Activated T-cell treated with anti-CD3 and anti-CD28 coated beads, Interleukin-2, amount 50 U/mL, for 48 hours (primary cell): ENCODE measurements around the gene FOXK2.

Experiments used
- DNase-seq, 2 experiments: peaks; one replicate each; pipeline ENCODE4 v3.0.0-alpha.2; 2020

Gene FOXK2

DNA sequence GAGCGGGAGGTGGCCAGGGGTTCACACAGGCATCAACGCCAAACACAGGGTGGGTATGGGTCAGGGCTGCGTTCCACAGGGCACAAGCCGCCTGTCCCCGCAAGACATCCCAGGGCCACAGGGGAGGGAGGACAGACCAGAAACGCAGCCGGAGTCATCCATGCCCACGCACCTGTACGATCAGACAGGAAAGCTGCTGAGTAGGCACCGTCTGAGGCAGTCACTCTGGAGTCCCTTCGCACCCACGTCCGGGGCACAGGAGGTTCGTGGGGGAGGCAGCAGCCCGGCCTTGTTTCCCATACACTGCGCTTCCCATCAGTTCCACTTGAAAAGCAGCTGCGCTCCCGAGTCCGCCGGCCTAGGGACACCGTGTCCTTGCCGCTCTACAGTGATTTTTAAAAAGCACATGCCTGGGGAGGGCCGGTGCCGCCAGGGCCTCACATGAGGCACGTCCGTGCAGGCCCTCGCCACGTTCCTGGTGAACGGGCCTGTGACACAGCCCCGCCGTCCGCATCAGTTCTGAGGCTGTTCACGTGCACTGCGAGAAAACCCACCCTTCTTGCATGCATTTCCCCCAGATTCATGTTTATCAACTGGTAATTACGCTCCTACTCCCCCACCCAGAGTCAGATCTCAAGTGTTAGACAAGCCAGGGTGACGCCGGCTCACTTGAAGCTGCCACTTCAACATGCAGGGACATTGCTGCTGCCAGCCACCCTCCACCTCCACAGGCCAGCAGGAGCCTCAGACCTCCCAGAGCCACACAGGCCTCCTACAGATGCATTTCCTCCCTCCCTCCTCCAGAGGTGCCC lies 94.0 kb downstream of the FOXK2 start:
- no peak for DNase-seq

DNA sequence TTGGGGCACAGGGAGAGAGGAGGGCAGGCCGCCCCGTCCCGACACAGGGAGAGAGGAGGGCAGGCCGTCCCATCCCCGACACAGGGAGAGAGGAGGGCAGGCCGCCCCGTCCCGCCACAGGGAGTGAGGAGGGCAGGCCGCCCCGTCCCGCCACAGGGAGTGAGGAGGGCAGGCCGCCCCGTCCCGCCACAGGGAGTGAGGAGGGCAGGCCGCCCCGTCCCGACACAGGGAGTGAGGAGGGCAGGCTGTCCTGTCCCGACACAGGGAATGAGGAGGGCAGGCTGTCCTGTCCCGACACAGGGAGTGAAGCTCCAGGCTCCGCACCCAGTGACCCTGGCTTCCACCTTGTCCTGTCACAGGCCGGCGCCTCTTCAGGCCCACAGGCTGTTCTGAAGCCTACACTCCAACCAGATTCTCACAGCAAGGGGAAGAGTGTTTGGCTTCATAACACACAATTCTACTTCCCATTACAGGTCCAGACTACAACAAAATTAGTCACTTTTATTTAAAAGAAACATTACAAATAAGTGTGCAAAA lies 94.6 kb downstream of the FOXK2 start:
- no peak for DNase-seq

DNA sequence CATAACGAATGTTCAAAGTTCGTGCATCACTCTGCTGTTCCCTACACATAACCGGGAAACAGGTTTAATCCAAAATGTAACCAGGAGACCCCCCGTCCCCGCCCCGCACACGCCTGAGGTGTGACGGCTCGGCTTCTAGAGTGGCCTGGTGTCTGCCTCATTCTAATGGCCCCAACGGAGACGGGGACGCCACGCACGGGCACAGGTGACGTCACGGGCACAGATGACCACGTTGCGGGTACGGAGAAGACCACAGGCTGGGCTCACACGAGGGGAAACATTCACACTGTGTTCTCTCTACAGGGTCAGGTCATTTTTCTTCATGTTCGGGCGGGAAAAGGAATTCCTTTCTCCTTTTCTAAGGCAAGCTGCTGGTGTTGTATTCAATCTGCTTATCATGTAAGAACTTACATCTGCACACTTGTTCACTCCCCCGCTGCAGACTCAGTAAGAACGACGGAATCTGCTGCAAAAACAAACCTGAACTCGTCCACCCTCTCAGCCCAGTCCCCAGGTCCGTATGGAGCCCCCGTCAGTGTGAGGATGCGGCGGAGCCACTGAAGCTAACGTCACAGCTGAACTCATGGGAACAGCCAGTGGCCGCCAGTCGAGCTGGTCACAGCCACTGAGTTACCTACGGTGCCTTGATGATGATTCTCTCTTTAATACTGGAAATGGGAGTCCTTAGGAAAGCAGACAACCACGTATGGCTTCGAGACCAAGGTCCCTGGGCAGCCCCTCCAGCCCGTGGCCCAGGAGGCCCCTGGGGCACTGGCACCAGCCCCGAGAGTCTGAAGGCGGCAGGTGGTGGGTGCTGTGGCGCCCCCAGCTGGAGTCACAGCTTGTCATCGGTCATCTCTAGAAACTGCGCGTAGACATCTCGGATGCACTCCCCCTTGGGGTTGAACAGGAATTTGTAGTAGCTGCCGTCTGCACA lies 95.8 kb downstream of the FOXK2 start:
- no peak for DNase-seq

DNA sequence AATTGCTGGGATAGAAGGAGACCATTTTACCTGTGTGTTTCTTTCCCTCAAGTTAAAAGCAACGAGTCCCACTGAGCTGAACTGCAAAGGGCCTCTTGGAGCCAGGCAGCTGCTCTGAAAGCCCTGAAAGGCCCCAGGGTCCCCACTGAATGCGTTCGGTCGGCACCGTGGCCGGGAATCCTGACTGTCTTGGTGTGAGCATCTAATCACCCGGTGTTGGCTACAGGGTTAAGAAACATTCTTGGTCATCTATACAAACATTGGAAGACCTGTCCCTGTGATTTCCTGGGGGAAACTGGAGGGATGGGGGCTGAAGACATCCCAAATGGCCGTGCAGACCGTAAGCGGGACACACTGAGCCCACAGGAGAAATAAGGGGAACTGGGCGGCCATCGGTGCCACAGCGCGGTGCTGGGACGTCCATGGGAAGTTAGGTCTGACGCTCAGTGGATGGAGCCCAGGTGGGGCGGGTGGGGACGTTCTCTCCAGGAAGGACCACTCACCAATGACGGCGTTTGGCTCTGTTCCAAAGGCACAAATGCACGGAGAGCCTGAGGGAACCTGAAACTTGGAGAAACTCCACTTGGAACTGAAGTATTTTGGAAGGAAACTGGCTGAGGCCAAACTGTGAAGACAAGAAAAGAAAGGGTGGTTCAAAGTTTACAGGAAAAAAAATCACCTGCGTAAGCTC lies 96.6 kb downstream of the FOXK2 start:
- DNase-seq, result no peak

DNA sequence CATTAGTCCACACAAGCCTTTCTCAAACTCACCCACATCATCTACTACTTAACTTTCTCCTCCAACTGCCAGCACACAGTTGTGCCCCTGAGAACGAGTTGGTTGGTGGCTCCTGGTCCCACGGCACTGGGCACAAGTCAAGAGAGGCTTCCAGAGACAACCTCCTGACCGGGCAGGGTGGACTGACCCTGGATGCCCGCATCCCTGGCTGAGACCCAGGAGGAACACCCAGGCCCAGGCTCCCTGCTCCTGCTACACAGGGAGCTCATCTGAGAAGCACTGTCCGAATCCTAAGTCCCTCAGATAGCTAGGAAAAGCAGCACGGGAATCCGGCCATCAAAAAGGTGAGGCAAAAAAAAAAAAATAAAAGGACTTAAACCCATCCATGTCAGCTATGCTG lies 99.7 kb downstream of the FOXK2 start:
- DNase-seq, result no peak

DNA sequence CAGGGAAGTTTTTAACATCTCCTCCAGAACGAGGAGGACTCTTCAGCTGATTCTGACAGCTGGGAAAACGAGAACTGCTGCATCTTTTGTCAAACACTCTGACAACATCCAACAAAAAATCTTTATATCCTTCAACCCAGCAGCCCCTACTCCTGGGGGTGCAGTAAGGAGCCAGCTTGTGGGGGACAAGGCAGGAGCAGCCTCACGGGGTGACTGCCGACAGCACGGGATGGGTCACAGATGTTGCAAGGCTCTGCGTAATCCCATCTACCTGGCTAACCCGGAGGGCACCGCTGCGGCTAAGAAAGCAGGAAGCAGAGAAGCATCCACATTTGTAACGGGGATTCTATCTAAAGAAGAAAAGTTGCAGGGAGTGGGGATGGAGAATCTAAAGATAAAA lies 100.1 kb downstream of the FOXK2 start:
- no peak for DNase-seq

DNA sequence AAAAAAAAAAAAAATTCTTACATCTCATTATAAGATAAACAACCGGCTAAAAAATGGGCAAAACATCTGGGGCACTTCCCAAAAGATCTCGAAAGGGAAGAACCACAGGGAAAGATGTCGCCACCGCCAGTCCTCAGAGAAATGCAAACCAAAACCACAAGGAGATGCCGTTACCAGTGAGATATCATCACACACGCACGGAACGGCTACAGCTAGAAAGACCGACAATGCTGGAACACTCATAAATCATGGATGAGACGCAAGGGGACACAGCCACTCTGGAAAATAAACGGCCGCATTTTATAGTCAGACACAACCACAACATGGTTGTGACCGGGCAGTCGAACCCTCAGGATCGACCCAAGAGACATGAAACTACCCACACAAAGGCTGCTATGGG lies 104.2 kb downstream of the FOXK2 start:
- DNase-seq, result no peak

DNA sequence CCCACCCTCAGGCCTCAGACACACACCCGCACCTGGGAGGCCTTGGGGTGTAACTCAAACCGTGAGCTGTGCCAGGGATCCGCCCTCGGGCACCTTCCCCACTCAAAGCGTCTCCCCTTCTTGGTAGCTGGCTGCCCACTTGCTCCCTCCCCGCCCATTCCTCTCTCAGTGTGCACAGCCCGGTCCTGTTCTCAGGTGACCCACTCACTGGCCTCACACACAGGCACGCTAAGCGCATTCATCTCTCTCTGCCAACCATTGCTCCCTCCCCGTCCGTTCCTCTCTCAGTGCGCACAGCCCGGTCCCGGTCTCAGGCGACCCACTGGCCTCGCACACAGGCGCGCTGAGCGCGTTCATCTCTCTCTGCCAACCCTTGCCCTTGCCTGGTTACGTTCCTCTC lies 107.9 kb downstream of the FOXK2 start:
- DNase-seq, result no peak

DNA sequence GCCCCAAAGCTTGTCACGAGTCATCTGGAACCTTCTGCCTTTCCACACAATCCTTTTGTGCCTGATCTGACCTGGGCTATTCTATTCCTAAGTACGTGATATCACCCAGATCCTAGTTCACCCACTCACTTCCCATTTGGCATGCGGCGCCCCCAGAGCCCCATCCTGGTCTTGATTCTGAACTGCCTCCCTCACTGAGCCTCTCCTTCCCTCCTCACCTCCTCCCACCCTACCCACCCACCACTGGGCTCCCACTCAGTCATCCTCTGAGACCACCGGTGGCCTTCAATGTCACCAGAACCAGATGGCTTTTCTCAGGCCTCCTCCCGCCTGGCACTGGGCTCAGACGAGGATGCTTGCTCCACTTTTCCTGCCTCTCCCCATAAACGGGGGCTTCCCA lies 110.2 kb downstream of the FOXK2 start:
- DNase-seq, result no peak

DNA sequence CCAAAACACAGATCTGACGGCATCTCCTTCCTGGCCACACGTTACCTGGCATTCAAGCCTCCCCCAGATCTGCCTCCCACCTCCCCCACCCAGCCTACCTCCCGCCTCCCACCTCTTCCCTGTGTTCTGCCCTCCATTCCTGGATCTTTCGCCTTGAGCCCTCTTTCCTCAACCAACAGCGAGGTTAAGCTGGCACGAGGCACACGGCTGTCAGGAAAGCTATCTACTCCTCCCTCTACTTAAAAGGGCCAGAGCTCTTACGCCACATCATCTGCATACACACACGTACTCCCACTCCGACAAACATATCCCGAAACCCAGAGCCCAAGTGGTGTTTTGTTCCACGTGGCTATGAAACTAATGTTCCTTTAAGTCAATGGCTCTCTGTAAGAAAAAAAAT lies 110.7 kb downstream of the FOXK2 start:
- no peak for DNase-seq

DNA sequence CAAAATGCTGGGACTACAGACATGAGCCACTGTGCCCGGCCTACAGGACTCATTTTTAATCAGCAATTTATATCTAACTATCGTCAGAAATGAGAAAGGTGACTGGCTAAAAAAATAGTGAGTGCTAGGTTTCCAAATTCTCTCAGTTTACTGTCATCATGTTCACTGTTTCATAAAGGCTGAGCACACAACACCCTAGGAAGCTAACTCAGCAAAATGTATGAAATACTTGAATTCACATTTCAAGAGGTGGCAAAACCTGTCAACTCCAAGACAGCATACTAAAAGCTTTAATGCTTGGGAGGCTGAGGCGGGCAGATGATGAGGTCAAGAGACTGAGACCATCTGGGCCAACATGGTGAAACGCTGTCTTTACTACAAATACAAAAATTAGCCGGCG lies 112.0 kb downstream of the FOXK2 start:
- no peak for DNase-seq

DNA sequence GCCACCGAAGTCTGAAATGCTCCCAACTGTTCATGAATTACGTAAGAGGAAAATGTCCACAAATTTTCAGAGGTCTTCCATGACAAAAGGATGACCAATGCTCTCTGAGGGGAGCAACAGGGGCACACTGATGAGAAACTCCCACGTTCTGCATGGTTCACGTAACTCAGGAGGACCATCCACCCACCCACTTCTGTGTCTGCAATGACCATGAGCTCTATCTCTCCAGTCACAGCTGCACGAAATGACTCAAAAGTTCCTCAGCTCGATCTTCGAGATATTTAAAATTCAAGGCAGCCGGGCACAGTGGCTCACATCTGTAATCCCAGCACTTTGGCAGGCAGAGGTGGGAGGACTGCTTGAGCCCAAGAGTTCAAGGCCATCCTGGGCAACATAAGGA lies 112.9 kb downstream of the FOXK2 start:
- DNase-seq, result no peak

DNA sequence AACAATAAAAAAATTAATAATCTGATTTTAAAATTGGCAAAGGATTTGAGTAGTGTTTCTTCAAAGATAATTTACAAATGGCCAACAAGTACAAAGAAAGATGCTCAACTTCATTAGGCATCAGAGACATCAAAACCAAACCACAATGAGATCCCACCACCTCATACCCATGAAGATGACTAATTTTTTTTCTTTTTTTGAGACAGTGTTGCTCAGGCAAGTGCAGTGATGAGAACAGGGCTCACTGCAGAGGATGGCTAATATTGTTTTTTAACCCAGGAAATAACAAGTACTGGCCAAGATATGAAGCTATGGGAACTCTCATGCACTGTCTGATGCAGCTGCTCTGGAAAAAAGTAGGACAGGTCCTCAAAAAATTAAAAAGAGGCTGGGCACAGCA lies 113.8 kb downstream of the FOXK2 start:
- no peak for DNase-seq

DNA sequence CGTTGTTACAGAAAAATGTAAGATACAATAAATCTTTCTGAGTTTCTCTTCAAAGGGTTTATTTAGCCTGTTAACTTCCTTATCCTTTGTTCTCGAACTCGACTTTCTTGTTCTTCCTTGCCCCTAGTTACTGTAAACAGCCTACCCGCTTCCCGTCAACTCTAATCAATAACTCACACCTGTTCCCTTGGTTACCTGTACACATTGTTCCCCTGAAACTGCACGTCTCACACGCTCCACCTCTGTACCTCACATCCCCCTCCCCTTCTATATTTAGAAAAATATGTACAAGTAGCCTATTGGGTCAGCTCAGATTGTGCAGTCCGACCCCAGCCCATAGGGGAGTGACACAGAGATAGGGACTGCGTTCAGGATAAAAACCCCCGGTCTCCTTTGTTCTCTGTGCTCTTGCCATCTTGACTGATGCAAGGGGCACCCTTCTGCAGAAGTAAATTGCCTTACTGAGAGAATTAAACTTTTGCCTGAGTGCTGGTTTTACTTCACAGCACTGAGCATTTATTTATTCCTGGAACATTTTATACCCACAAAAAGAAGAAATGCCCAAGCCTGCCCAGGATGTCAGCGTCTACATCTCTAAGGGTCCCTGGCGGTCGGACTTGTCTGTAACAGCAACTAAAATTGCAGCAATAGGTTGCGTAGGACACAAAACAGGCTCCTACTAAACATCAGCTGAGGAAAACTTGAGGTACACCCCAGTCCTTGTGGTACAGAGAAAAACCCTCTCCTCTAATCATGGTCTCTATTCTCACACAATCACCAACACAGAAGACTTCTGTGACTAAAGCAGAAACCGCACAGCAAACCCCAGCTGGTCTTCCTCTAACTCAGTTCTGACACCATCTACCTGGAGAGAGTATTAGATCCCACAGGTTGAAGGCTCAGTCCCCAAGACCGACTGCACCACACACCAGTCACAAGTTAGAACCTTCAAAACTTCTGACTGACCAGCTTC lies 117.4 kb downstream of the FOXK2 start:
- no peak for DNase-seq

DNA sequence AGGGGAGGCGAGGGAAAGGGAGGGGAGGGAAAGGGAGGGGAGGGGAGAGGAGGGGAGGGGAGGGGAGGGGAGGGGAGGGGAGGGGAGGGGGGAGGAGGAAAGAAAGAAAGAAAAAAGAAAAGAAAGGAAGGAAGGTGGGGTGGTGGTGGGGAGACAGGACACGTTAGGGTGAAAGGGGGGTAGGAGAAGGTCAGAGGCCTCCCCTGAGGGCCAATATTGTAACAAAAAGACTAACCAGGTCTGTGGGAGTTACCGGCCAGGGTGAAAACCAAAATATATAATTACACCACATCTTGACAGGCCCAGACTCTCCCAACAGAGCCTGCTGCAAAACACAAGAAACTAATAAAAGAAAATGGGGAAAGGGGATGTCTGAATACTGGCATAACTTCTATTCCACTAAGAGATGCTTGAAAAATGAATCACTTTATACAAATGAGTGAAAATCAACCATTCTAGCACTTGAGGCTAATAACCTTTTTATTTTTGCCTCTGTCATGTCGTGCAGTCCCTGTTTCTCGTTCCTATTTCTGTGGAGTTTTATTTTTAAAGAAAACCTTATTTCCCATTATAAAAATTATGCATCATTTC lies 118.7 kb downstream of the FOXK2 start:
- no peak for DNase-seq

DNA sequence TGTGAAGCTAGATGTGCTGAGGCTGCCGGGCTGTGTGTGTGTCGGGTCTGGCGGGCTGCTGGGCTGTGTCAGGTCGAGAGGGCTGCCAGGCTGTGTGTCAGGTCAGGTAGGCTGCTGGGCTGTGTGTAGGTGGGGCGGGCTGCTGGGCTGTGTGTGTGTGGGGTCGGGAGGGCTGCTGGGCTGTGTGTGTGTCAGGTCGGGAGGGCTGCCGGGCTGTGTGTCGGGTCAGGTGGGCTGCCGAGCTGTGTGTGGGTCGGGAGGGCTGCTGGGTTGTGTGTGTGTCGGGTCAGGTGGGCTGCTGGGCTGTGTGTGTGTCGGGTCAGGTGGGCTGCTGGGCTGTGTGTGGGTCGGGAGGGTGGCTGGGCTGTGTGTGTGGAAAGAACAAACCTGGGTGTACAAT lies 120.1 kb downstream of the FOXK2 start:
- DNase-seq, result no peak

DNA sequence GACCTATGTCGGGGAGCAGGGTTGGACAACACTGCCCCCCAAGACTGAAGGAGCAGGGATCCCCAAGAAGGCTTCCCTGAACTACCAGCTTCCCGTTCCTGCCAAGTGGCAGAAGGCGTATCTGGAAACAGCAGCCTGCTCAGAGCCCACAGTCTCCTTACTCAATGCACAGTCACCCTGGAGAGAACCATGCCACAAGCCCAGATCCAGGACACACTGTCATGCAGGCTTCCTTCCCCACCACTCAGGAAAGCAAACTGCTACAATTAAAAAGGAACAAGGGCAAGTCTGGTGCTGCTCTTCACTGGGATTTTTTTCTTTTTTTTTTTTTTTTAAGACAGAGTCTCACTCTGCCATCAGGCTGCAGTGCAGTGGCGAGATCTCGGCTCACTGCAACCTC lies 120.5 kb downstream of the FOXK2 start:
- DNase-seq, result no peak

DNA sequence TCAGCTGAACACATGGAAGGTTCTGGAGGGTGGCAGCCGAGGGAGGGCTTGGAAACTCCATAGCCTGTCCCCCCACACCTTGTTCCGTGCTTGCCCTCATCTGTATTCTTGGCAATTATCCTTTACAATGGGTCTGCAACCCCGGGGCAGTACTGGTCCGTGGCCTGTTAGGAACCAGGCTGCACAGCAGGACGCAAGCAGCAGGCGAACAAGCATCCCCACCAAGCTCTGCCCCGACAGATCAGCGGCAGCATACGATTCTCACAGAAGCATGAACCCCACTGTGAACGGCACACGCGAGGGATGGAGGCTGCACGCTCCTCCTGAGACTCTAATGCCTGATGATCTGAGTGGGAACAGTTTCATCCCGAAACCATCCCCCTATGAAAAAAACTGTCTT lies 122.5 kb downstream of the FOXK2 start:
- DNase-seq, result no peak

DNA sequence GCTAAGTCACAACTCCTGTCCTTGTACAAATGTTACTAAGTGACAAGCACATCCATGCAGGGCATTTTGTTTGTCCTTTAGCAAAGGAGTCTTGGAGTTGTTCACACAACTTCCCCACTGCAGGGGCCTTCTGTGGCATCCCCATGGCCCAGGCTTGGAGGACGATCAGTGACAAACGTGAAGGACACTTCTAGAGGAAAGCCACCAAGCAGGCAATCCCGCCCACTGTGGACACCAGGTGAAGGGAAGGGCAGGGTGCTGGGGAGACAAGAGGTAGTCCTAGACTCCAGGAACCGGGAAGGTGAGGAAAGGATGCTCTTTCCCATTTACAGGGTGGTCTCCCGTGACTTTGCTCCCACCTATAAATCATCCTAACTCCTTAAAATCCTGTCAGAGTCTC lies 124.6 kb downstream of the FOXK2 start:
- no peak for DNase-seq

DNA sequence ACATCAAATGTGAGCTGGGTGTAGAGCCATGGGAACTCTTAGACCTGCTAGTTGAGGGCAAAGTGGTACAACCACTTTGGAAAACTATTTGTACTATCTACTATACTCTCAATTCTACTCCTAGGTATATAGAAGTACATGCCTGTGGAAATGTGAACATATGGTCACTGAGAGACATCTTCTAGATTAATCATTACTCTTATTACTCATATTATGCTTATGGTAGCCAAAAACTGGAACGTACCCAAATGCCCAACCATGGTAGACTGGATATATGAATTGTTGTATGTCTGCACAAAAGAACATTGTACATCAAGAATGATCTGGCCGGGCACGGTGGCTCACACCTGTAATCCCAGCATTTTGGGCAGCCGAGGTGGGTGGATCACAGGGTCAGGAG lies 126.0 kb downstream of the FOXK2 start:
- no peak for DNase-seq

DNA sequence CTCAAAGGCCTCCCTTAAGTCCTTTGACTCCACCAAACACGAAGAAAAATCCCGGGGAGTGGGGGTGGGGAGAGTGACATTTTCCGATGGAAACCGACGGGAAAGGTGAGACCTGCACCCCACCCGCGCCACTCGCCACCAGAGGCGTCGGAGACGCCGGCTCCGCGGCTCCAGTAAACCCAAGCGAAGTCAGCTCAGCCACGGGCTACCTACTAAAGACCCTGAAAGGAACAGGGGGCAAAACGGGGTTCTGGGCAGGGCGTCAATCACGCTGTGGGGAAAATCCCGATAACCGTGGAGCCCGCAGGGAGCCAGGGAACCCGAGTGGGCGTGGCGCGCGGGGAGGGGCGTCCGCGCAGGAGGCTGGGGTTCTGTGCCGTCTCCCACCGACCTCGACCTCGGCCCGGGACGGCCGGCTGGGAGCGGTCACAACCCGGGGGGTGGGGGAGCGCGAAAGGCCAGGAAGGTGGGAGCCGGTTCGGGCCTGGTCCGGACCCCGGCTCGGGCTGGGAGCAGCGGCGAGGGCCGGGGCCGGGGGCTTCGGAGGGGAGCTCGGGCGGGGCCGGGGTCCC lies 128.1 kb downstream of the FOXK2 start:
- DNase-seq, result peak; percentile 57 to 65
